ENCODE data around the gene UST. TPM values are rescaled to one million over a fixed set of nuclear protein-coding genes. Genes with fewer than 3 reads are reported as not detected.

UST gene
- total RNA-seq, 2 donors from 2014 or later: 4.3 to 5.3 TPM

- no peaks in the 10 kb centered on the region for H3K4me1 ChIP-seq
- no peak overlapping the region for H3K4me3 ChIP-seq
- H3K36me3 ChIP-seq: no peaks in the 10 kb centered on the region
- DNase-seq (ENCODE audit: low spot score): no peak
- TF ChIP-seq CTCF (IDR thresholded peaks at IDR 0.05): no peak
- H3K27ac ChIP-seq: no peak overlapping the region
- no peaks in the 10 kb centered on the region for H3K9me3 ChIP-seq
- no peaks in the 10 kb centered on the region for H3K27me3 ChIP-seq
Observed at GRCh38 chr6:148927586-148927985, 180.8 kb downstream of the UST start.

GRCh38 chr6:148928811-148929210 is 182.0 kb downstream of the UST start:
- Histone ChIP-seq H3K4me1 (no peaks in the 10 kb centered on the region), H3K27ac (no peak overlapping the region), H3K9me3 (no peaks in the 10 kb centered on the region), H3K36me3 (no peaks in the 10 kb centered on the region), H3K4me3 (no peak overlapping the region), H3K27me3 (no peaks in the 10 kb centered on the region)
- DNase-seq (ENCODE audit: low spot score): no peak
- TF ChIP-seq CTCF (IDR thresholded peaks at IDR 0.05): no peak

- Histone ChIP-seq H3K36me3 (no peaks in the 10 kb centered on the region), H3K27ac (no peak overlapping the region), H3K9me3 (no peaks in the 10 kb centered on the region), H3K27me3 (no peaks in the 10 kb centered on the region), H3K4me1 (no peaks in the 10 kb centered on the region), H3K4me3 (no peak overlapping the region)
- no peak for DNase-seq (ENCODE audit: low spot score)
- no peak for TF ChIP-seq CTCF (IDR thresholded peaks at IDR 0.05)
Observed at GRCh38 chr6:148932208-148932607, 185.4 kb downstream of the UST start.

- H3K4me3 ChIP-seq: no peak overlapping the region
- no peaks in the 10 kb centered on the region for H3K4me1 ChIP-seq
- H3K9me3 ChIP-seq: no peaks in the 10 kb centered on the region
- H3K27ac ChIP-seq: no peak overlapping the region
- no peaks in the 10 kb centered on the region for H3K27me3 ChIP-seq
- no peak for DNase-seq (ENCODE audit: low spot score)
- no peak for TF ChIP-seq CTCF (IDR thresholded peaks at IDR 0.05)
- H3K36me3 ChIP-seq: no peaks in the 10 kb centered on the region
Observed at GRCh38 chr6:148932731-148933130, 185.9 kb downstream of the UST start.

- no peak for TF ChIP-seq CTCF (IDR thresholded peaks at IDR 0.05)
- Histone ChIP-seq H3K27ac (no peak overlapping the region), H3K4me1 (no peaks in the 10 kb centered on the region), H3K9me3 (no peaks in the 10 kb centered on the region), H3K4me3 (no peak overlapping the region), H3K27me3 (no peaks in the 10 kb centered on the region), H3K36me3 (no peaks in the 10 kb centered on the region)
- peak; percentile 64 for DNase-seq (ENCODE audit: low spot score)
Observed at GRCh38 chr6:148934539-148934938, 187.7 kb downstream of the UST start.

- DNase-seq (ENCODE audit: low spot score): no peak
- H3K27me3 ChIP-seq: no peaks in the 10 kb centered on the region
- H3K36me3 ChIP-seq: no peaks in the 10 kb centered on the region
- H3K9me3 ChIP-seq: no peaks in the 10 kb centered on the region
- no peaks in the 10 kb centered on the region for H3K4me1 ChIP-seq
- no peak for TF ChIP-seq CTCF (IDR thresholded peaks at IDR 0.05)
- H3K27ac ChIP-seq: no peak overlapping the region
- no peak overlapping the region for H3K4me3 ChIP-seq
Observed at GRCh38 chr6:148934961-148935360, 188.1 kb downstream of the UST start.
